Measurements from ENCODE around the gene ERVK3-1.

Gene ERVK3-1

DNA sequence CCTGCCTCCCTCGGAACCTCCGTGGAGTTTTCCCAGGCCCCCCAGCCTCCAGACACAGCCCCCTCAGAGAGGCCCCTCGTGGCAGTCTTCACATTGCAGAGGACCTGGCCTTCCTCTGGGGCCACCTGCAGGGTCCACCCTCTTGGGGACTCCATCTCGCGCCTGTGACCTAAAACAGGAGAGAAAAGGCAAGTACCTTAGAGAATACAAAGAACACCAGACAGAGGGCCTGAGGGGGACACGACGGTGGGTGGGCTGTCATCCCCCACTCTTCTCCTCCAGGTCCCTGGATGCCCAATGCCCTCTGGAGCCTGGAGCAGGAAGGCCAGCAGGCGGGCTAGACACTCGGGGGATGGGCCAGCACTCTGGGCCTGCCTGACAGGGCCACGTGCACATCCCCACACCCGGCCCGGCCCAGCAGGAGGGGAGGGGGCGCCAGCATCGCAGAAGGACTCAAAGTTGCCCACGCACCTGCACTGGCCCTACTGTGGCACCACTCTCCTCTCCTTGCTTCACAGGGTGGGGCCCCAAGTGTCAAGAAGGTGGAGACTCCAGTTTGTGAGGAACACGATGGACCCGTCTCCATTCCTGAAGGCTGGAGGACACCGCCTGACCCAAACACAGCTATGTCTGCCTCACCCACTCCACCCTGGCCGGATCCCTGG is 52.4 kb downstream of the ERVK3-1 start:
- no peak for TF ChIP-seq POLR2AphosphoS5 (IDR thresholded peaks at IDR 0.05; ENCODE audit: low read depth, low read length)
- no peak for TF ChIP-seq POLR2A (IDR thresholded peaks at IDR 0.05; ENCODE audit: low read depth, low read length)
- no peak for TF ChIP-seq TAF1 (IDR thresholded peaks at IDR 0.05; ENCODE audit: borderline replicate concordance, low read depth, low read length)
- DNase-seq (ENCODE audit: insufficient read length) (no peak), FAIRE-seq (no peak)

DNA sequence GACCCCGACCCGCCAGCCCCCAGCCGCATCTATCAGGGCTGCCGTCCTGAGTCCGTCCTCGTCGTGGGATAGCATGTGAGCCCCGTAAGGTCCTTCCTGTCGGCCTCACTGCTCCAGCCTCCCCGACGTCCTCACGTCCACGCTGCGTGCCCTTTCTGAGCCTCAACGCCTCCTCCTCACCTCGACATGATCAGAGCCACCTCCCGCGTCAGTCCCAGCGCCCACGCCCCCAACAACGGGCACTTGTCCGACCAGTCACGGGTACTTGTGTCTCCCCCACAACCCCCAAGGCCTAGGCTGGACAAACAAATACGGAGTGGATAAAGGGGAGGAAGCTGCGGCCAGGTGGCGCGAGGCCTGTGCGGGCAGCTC is 56.7 kb downstream of the ERVK3-1 start:
- DNase-seq (ENCODE audit: insufficient read length): peak; percentile 67
- no peak for FAIRE-seq
- TF ChIP-seq POLR2AphosphoS5 (IDR thresholded peaks at IDR 0.05; ENCODE audit: low read depth, low read length): no peak
- TF ChIP-seq POLR2A (IDR thresholded peaks at IDR 0.05; ENCODE audit: low read depth, low read length): no peak
- TF ChIP-seq TAF1 (IDR thresholded peaks at IDR 0.05; ENCODE audit: borderline replicate concordance, low read depth, low read length): no peak

DNA sequence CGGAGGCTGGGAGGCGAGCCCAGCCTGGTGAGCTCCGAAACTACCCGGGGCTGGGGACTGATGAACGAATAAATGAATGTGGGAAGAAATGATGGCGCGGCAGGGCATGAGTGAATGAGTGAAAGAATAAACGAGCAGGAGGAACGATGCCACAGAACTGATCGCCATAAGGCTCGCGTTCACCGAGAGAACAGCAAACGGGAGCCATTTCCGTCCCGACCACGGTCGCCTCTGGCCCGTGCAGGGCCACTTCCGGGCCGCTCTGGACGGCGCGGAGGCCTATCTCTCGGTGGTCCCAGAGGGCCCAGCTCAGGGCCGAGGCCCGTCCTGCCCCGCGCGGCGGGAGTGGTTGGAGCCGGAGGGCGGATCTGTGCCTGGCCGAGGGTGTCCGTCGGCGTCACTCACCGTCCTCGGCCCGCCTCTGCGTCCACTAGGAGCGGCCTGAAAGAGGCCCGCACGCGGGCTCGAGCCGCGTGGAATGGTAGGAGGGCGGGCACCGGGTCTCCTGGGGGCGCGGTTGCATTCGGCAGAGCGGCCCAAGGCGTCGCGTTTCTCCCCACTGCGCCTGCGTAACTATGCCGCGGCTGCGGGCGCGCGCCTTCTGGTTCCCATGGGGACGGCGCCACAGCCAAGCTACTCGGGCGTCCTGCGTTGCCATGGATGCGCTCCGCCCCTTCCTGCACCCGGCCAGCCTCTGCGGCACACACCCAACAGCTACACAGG is 57.3 kb downstream of the ERVK3-1 start, which contains the start of gene ZNF497:
TSS of gene ZNF497 (minus strand) at position 480 of the 723 bp plus-strand sequence. CDS start 5,116 bp downstream, outside the sequence.
- FAIRE-seq: peak; percentile 100
- TF ChIP-seq POLR2A (IDR thresholded peaks at IDR 0.05; ENCODE audit: low read depth, low read length) (peak; percentile 71), TAF1 (IDR thresholded peaks at IDR 0.05; ENCODE audit: borderline replicate concordance, low read depth, low read length) (peak; percentile 78; the same call in 1 of the 2 replicates), POLR2AphosphoS5 (IDR thresholded peaks at IDR 0.05; ENCODE audit: low read depth, low read length) (peak; percentile 80)
- peak; percentile 100 for DNase-seq (ENCODE audit: insufficient read length)

DNA sequence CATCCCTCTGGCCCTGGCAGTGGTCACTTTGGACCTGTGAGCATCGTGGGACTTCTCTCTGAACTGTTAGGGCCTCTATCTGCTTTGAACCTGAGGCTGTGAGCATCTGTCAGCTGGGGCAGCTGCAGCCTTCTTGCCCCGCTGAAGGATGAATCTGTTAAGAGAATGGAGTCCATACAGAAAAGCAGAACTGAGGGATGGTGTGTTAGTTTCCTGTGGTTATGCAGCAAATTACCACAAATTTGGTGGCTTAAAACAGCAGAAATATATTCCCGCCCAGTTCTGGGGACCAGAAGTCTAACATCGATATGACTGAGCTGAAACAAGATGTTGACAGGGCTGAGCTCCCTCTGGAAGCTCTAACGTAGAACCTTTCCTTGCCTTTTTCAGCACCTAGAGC is 59.0 kb downstream of the ERVK3-1 start:
- no peak for TF ChIP-seq POLR2A (IDR thresholded peaks at IDR 0.05; ENCODE audit: low read depth, low read length)
- no peak for TF ChIP-seq TAF1 (IDR thresholded peaks at IDR 0.05; ENCODE audit: borderline replicate concordance, low read depth, low read length)
- TF ChIP-seq POLR2AphosphoS5 (IDR thresholded peaks at IDR 0.05; ENCODE audit: low read depth, low read length): no peak
- no peak for DNase-seq (ENCODE audit: insufficient read length)
- FAIRE-seq: no peak

Measured in GM12892 (cell line).